SIG-M5 treated with dmso at 0.1 percent for 504 hours (cell line): Measurements from ENCODE around the gene ANKDD1B.

Source experiments
- DNase-seq: peaks from one replicate; lab custom pipeline; 2025; ENCODE audit not compliant: unreplicated experiment; lab: John Stamatoyannopoulos, UW

Gene ANKDD1B

DNA sequence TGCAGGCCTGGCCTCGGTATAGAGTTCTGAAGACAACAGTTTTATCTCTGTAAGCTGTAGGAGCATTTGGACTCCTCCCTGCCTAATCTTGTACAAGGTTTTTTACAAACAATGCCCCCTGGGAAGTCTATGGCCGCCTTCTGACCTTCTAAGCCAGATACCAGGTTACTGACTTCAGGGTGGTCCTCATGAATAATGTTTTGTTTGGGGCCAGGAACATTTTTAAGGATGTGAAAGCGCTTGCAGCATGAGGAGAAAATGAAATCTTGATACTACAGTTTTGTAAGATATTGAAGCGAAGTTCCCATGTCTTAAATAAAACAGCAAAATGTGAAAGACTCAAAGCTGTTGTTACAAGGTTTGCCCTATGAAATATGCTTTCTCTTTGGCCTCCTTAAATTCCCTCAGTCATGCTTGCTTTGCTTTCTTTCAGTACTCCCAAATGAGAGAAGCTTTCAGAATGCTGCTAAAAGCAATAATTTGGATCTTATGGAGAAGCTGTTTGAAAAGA lies 5.2 kb downstream of the ANKDD1B start:
- DNase-seq, result no peak

DNA sequence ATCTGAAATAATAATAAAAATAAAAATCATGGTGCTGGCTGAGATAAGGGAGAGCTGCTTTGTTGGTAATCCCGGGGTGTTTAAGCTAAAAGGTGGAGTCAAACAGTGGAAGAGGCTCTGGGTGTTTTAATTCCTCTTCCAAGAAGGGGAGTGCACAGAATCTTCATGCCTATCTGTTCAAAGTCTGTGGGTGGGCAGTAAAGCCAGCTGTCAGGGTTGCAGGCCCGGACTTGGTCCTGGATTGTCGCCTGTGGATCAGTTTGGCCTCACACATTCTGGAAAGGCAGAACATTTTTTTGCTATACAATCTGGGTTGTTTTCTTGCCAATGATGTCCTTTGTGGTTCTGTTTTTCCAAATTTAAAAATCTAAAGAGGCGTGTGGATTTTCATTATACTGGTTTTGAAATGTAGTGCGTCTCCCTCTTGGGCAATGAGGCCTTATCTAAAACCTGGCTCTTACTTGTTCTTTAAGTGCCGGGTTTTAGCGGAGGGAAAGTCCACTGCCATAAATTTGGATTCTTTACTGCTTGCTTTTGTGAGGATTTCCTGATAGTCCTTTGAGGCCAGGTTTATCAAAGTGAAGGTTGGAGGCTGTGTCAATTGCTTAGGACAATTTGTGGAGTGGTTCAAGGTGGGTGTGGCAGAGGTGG lies 5.8 kb downstream of the ANKDD1B start:
- no peak for DNase-seq

- DNase-seq, result no peak
These were observed 6.6 kb downstream of the ANKDD1B start for GRCh38 chr5:75617736-75618352.

GRCh38 chr5:75620184-75620959 lies 9.1 kb downstream of the ANKDD1B start:
- no peak for DNase-seq

- no peak for DNase-seq
These were observed 11.3 kb downstream of the ANKDD1B start for GRCh38 chr5:75622564-75622963.

DNA sequence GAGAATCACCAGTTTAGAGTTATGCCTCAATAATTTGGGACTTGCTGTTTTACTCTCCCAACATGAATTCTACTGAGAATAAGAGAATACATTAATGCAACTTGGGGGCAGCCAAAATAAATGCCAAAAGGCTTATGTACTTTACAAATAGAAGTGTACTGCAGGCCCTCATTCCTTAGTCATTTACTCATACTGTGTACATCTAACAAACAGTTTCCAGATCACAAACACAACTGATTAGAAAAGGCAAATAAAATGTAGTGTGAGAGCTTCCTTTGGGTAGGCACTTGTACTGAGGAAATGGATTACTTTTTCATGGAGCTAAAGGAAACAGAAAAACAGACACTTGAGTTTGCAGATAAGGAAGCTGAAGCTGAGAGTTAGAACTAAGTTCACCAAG lies 12.6 kb downstream of the ANKDD1B start:
- no peak for DNase-seq

DNA sequence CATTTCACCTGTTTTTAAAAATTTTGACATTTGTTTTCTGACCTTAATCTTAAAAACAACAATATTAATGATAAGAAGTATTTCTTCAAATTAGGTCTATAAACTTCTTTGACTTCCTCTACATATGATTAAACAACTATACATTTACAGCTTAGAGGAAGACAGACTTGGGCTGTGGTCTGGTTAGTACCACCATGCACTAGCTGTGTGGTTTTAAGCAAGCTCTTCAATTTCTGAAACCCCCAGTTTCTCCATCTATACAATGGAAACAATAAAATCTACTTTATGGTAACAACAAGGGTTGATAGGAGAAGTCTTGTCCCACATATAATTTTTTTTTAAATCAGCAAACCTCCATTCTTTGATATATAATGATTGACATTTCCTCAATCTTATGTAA lies 15.7 kb downstream of the ANKDD1B start:
- DNase-seq, result no peak

- no peak for DNase-seq
These were observed 16.5 kb downstream of the ANKDD1B start for GRCh38 chr5:75627801-75628200.

GRCh38 chr5:75630875-75631274 lies 19.6 kb downstream of the ANKDD1B start:
- DNase-seq, result no peak

DNA sequence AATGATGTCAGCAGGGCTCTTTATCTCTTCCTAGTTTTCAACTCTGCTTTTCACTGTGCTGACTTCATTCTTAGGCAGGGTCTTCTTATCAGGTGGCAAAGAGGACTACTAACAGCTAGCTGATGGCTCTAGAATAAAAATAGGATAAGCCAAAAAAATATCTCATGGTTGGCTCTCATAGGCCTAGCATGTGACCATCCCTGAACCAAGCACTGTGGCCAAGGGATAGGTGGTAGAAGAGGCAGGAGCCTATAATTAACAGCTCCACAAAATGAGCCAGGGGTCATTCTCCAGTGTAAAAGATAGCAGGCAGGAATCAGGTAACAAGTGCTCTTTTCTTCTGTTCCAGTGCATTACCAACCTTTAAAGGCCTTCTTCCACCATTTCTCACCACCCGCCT lies 21.1 kb downstream of the ANKDD1B start:
- no peak for DNase-seq

DNA sequence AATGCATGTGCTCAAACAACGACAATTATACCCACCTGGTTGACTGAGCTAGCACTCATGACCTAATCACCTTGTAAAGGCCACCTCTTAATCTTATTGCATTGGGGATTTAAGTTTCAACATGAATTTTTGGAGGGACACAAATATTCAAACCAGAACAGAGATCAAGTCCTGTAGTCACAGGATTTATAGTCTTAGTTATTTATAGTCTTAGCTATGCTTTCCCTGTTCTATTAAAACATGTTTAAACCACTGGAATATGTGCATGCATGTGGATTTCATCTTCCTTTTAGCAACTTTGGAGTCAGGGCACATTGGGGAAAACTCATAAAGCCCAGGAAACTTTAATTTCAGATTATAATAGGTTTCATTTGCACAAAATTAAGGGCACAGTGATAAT lies 26.7 kb downstream of the ANKDD1B start:
- DNase-seq, result no peak

GRCh38 chr5:75639535-75640311 lies 28.5 kb downstream of the ANKDD1B start:
- no peak for DNase-seq

DNA sequence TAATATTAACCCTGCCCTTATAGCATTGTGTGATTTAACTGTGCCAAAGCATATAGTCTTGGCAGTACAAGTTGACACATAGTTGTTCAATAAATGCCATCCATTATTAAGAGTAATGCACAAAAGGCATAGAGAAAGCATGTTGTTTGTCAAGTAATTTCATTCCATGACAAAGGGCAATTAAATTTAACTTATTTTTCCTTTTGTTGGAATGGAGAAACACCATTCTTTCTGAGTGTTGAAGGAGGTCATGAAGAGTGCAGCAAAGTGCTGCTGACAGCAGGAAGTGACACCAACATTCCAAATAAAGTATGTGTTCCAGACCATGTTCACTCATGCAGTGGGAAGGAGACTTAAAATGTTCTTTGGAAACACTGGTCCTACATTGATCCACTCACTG lies 29.1 kb downstream of the ANKDD1B start:
- no peak for DNase-seq

DNA sequence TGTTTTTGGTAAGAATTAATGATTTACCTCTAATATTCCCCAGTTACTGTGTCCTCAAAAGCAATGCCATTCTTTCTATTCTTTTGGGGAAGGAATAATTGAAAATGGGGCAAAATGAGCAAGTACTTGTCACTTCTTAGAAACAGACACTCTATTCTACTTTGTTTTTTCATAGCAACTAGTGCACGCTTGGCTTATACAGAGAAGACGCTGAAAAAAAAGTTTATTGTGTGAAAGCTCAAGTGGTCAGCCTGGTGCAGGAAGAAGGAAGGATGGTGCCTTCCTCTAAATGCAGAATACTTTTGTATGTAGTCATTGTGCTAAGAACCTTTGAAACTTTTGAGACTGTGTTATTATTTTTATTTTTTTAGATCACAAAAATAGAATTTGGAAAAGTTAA lies 29.6 kb downstream of the ANKDD1B start:
- DNase-seq, result no peak

- no peak for DNase-seq
These were observed 37.5 kb downstream of the ANKDD1B start for GRCh38 chr5:75648712-75649111.

GRCh38 chr5:75651575-75652238 lies 40.5 kb downstream of the ANKDD1B start:
- DNase-seq, result no peak

DNA sequence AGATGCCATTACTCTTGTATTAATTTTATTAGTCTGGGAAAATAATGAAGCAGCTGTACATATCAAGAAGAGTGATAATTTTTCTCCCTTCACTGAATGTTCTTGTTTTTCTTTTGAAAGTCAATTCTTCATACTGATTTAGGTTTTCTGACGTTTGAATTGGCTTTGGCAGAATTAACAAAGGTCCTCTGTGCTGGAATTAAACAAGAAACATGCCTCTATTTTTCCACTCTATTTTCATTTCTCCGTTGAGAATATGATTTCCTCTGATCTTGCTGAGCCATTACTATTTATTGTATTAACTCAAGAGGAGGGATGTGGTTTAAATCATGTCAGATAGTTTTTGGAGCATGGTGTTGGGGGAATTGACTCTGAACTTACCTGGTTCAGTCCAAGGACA lies 42.3 kb downstream of the ANKDD1B start:
- DNase-seq, result no peak

DNA sequence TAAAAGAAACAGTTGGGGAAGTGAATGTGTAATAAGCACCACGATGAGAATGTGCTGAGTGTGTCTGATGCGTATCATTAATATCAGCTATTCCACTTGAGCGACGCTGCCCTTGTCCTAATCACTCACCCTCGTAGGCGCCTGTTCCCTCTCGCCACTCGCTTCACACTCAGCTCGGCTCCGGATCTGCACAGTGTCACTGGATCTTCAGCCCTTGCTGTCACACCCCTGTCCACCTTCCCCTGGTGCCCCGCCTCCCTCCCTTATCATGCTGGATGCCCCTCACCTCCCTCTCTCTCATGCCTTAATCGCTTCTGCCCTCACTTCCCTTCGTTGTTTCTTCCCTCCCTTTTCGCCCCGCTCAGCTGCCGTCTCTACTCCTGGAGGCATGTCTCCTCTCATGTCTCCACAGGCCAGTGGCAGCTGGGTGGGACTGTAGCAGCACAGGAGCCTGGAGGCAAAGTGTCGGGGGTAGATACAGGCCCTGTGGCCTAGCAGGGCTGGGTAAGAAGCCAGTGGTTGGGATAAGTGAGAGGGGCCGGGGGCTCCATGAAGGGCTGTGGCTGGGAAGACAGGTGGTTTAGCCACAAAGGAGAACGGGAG lies 43.5 kb downstream of the ANKDD1B start:
- no peak for DNase-seq

DNA sequence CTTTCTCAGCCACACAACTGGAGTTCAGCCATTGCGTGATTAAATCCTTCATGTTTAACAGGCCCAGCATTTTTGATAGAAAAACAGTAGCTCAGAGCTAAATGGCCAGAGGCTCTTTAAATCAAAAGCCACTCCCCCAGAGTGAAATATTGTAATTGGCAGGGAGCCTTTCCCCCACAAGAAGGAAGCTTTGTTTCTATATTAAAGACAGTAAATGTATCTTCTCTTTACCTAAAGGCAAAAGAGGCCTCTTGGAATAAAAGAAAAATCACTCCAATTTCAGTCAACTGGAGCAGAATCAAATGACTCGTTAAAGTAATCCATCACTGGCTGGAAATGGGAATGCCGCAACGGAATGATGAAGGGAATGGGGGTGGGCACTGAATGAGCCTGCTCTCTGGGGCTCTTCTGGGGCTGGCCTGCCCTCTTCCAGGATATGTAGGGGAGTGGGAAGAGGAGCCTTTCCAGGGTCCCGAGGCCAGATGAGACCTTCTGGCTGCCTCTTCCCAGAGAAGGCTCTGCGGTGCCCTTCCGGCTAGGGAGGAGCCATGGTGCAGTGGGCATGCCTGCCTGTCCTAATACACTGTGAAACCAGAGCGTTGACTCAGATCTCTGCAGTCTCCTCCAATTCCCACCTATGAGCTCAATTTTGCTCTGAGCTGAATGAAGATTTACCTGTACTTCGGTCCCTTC lies 45.2 kb downstream of the ANKDD1B start:
- no peak for DNase-seq
